H1 (cell line): Measurements from ENCODE around the gene ADIRF. TPM values are rescaled to one million over a fixed set of nuclear protein-coding genes. Genes with fewer than 3 reads are reported as not detected.
"Not testable (repeated sequence)": the region's sequence is repeated elsewhere in the genome, so short reads cannot be mapped to it uniquely, and the experiment has no call there.

Experiments
- CTCF ChIA-PET: fragments of 300-600 bp; sonication (Branson Sonifier 250); formaldehyde crosslinking; loops from one replicate; lab custom pipeline; 2021; ENCODE audit not compliant: partially characterized antibody; lab: Charles Lee
- POLR2A ChIA-PET: fragments of 300-600 bp; sonication (Branson Sonifier 250); formaldehyde crosslinking; loops from one replicate; lab custom pipeline; 2021; ENCODE audit warnings: inconsistent platforms; ENCODE audit not compliant: partially characterized antibody; lab: Charles Lee
- DNase-seq, 2 experiments: peaks; one replicate each; pipeline versions ENCODE4 v3.0.0 to v3.0.0-alpha.2; 2010 to 2022; ENCODE audit warnings: low spot score in 2 of 2, low read depth in 1 of 2, mixed read lengths in 1 of 2
- FAIRE-seq: peaks from 2 replicates; lab custom pipeline; 2011; peaks lifted over from hg19 to GRCh38; lab: Jason Lieb, UNC
- H2AFZ ChIP-seq: 2 replicates; pipeline ENCODE4 v1.8.1; 2012; ENCODE audit warnings: low read length, inconsistent platforms
- H2AK5ac ChIP-seq: 2 replicates; pipeline ENCODE4 v1.6.1; 2013; ENCODE audit warnings: low read depth, low read length
- H2BK120ac ChIP-seq: replicated peaks from 2 replicates; pipeline ENCODE3; 2013; ENCODE audit warnings: low read depth, low read length, inconsistent platforms
- H2BK12ac ChIP-seq: 2 replicates; pipeline ENCODE4 v1.6.1; 2013; ENCODE audit warnings: low read depth, low read length
- H2BK15ac ChIP-seq: 2 replicates; pipeline ENCODE4 v1.6.1; 2013; ENCODE audit warnings: low read length
- H2BK20ac ChIP-seq: 2 replicates; pipeline ENCODE4 v1.6.1; 2013; ENCODE audit warnings: low read length
- H2BK5ac ChIP-seq: 2 replicates; pipeline ENCODE4 v1.6.1; 2013; ENCODE audit warnings: low read depth, low read length
- H3K14ac ChIP-seq: 2 replicates; pipeline ENCODE4 v1.6.1; 2013; ENCODE audit warnings: inconsistent platforms; ENCODE audit not compliant: insufficient read length
- H3K18ac ChIP-seq: 2 replicates; pipeline ENCODE4 v1.6.1; 2013; ENCODE audit warnings: low read length; ENCODE audit errors: extremely low read depth
- H3K23ac ChIP-seq: 2 replicates; pipeline ENCODE4 v1.6.1; 2013; ENCODE audit warnings: inconsistent platforms; ENCODE audit not compliant: insufficient read length
- H3K23me2 ChIP-seq: 2 replicates; pipeline ENCODE4 v1.6.1; 2013; ENCODE audit warnings: low read depth, low read length
- H3K27ac ChIP-seq: 2 replicates; pipeline ENCODE4 v1.6.1; 2011; ENCODE audit warnings: low read depth, low read length, inconsistent platforms
- H3K27me3 ChIP-seq, 4 experiments: replicated peaks in 1 of 4; 1 replicate in 1 of 4; 2 replicates in 3 of 4; pipeline versions ENCODE4 v1.6.1 to v1.8.1; 2011 to 2013; ENCODE audit warnings: low read length in 3 of 4, mild to moderate bottlenecking in 3 of 4, inconsistent platforms in 2 of 4, mixed read lengths in 2 of 4, moderate library complexity in 1 of 4; ENCODE audit not compliant: control insufficient read depth in 3 of 4, insufficient read depth in 3 of 4; ENCODE audit errors: extremely low read depth in 1 of 4
- H3K36me3 ChIP-seq, 4 experiments: 2 replicates each; pipeline versions ENCODE4 v1.6.1 to v1.8.1; 2011 to 2013; ENCODE audit warnings: mild to moderate bottlenecking in 4 of 4, low read length in 3 of 4, moderate library complexity in 2 of 4, control low read depth in 1 of 4, inconsistent platforms in 1 of 4; ENCODE audit not compliant: insufficient read depth in 4 of 4, control insufficient read depth in 2 of 4
- H3K4ac ChIP-seq: replicated peaks from 2 replicates; pipeline ENCODE3; 2013; ENCODE audit warnings: low read length, low read depth, mixed read lengths, inconsistent platforms; ENCODE audit not compliant: insufficient read length
- H3K4me1 ChIP-seq, 4 experiments: replicated peaks in 1 of 4; 1 replicate in 1 of 4; 2 replicates in 3 of 4; pipeline versions ENCODE4 v1.6.1 to v1.8.1; 2011 to 2013; ENCODE audit warnings: low read length in 3 of 4, inconsistent platforms in 2 of 4, mixed read lengths in 1 of 4; ENCODE audit not compliant: insufficient read depth in 4 of 4, control insufficient read depth in 3 of 4
- H3K4me2 ChIP-seq, 2 experiments: 2 replicates each; pipeline versions ENCODE4 v1.6.1 to v1.8.1; 2011 to 2013; ENCODE audit warnings: low read depth in 2 of 2, low read length in 2 of 2, control low read depth in 1 of 2, inconsistent platforms in 1 of 2, mild to moderate bottlenecking in 1 of 2; ENCODE audit not compliant: insufficient read depth in 1 of 2
- H3K4me3 ChIP-seq, 4 experiments: fragments of 200-600, 300-600 bp in 1 of 4; sonication (generic), shearing (Covaris generic), sonication (Bioruptor Twin) in 1 of 4; 2 replicates each; pipeline versions ENCODE4 v1.5.1 to v1.8.1; 2011 to 2016; ENCODE audit warnings: low read length in 4 of 4, low read depth in 3 of 4, control low read depth in 2 of 4, inconsistent platforms in 2 of 4, mild to moderate bottlenecking in 2 of 4, mixed read lengths in 1 of 4, moderate library complexity in 1 of 4; ENCODE audit not compliant: insufficient read depth in 2 of 4; ENCODE audit errors: extremely low read depth in 1 of 4
- H3K56ac ChIP-seq: replicated peaks from 2 replicates; pipeline ENCODE3; 2013; ENCODE audit warnings: low read depth, mild to moderate bottlenecking, mixed read lengths, low read length, inconsistent platforms; ENCODE audit not compliant: insufficient read length
- H3K79me1 ChIP-seq: 2 replicates; pipeline ENCODE4 v1.6.1; 2013; ENCODE audit warnings: low read depth, low read length, control low read depth
- H3K79me2 ChIP-seq, 2 experiments: 2 replicates each; pipeline versions ENCODE4 v1.6.1 to v1.8.1; 2012 to 2013; ENCODE audit warnings: low read length in 2 of 2, mild to moderate bottlenecking in 2 of 2, inconsistent platforms in 1 of 2; ENCODE audit not compliant: insufficient read depth in 2 of 2, control insufficient read depth in 1 of 2
- H3K9ac ChIP-seq, 4 experiments: replicated peaks in 1 of 4; 1 replicate in 1 of 4; 2 replicates in 3 of 4; pipeline versions ENCODE4 v1.6.1 to v1.8.1; 2011 to 2013; ENCODE audit warnings: low read depth in 3 of 4, low read length in 3 of 4, control low read depth in 2 of 4, mild to moderate bottlenecking in 2 of 4, moderate library complexity in 2 of 4, inconsistent platforms in 1 of 4; ENCODE audit errors: extremely low read depth in 1 of 4
- H3K9me3 ChIP-seq, 2 experiments: 2 replicates each; pipeline versions ENCODE4 v1.6.1 to v1.8.1; 2012 to 2013; ENCODE audit warnings: mild to moderate bottlenecking in 2 of 2, moderate library complexity in 2 of 2, control low read depth in 1 of 2, inconsistent platforms in 1 of 2, low read depth in 1 of 2, low read length in 1 of 2, mixed read lengths in 1 of 2; ENCODE audit not compliant: insufficient read depth in 2 of 2
- H4K20me1 ChIP-seq, 2 experiments: replicated peaks in 1 of 2; 2 replicates each; pipeline versions ENCODE3 to v1.8.1; 2011 to 2013; ENCODE audit warnings: inconsistent platforms in 2 of 2, low read length in 2 of 2, mild to moderate bottlenecking in 1 of 2; ENCODE audit not compliant: insufficient read depth in 2 of 2, control insufficient read depth in 1 of 2
- H4K5ac ChIP-seq: 2 replicates; pipeline ENCODE4 v1.6.1; 2013; ENCODE audit warnings: low read length, low read depth, mixed read lengths, inconsistent platforms; ENCODE audit not compliant: insufficient read length
- H4K8ac ChIP-seq: 2 replicates; pipeline ENCODE4 v1.8.0; 2013; ENCODE audit warnings: mild to moderate bottlenecking, moderate library complexity, low read length, inconsistent platforms; ENCODE audit not compliant: insufficient read depth; ENCODE audit errors: extremely low read depth
- H4K91ac ChIP-seq: replicated peaks from 2 replicates; pipeline ENCODE3; 2013; ENCODE audit warnings: low read length, mixed read lengths, inconsistent platforms; ENCODE audit not compliant: insufficient read length
- WGBS, 2 experiments: shearing (Covaris generic) in 1 of 2; methylation state at CpG; one replicate each; pipeline versions ENCODE4 v1.1.6 to v1.1.7; 2013 to 2015; ENCODE audit warnings: low lambda C conversion rate in 2 of 2, mixed read lengths in 2 of 2, inconsistent platforms in 1 of 2, low coverage in 1 of 2, missing lambda C conversion rate in 1 of 2; ENCODE audit not compliant: insufficient replicate concordance in 2 of 2, insufficient coverage in 1 of 2, insufficient read length in 1 of 2; ENCODE audit errors: extremely low coverage in 1 of 2, missing lambda C conversion rate in 1 of 2; 5-methylcytosine and 5-hydroxymethylcytosine counted together
- polyA plus RNA-seq, 7 experiments: library from polyadenylated mRNA; depleted of rRNA in 3 of 7; stranded (reverse) in 5 of 7; unstranded in 2 of 7; fragments of >200 nt in 5 of 7; fragments of 200-250 nt in 2 of 7; gene quantifications; 1 replicate in 5 of 7; 2 replicates in 1 of 7; 4 replicates in 1 of 7; pipeline versions ENCODE4 v1.2.1 to v1.2.3, GENCODE V29; 2011 to 2013; ENCODE audit warnings: missing spikeins in 2 of 7, mixed read lengths in 2 of 7
- total RNA-seq: library from RNA; stranded (reverse); fragmentation: NEBNext Ultra II Directional; extraction: Animal tissue kit (Norgen Biotek cat#: 25700); gene quantifications from 2 replicates; pipeline ENCODE4 v1.2.1, GENCODE V29; 2021

Gene ADIRF
- total and polyA plus RNA-seq, 2 of the 8 experiments (the other 6 are each of a cell fraction or from before 2014, with no cell fraction given) = not detected

DNA sequence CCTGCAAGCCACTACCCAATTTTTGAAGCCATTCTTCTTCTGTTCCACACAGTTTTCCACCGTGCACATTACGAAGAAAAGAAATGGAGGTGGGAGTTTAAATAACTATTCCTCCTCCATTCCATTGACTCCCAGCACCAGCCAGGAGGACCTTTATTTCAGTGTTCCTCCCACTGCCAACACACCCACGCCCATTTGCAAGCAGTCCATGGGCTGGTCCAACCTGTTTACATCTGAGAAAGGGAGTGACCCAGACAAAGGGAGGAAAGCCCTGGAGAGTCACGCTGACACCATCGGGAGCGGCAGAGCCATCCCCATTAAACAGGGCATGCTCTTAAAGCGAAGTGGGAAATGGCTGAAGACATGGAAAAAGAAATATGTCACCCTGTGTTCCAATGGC is 40.0 kb downstream of the ADIRF start:
- H3K4me3 ChIP-seq, H2BK15ac ChIP-seq, H3K27ac ChIP-seq, H3K18ac ChIP-seq, H3K79me2 ChIP-seq, H3K4ac ChIP-seq, CTCF ChIA-PET, H3K9ac ChIP-seq, H2AK5ac ChIP-seq, H3K23ac ChIP-seq, DNase-seq, H2BK12ac ChIP-seq, H3K14ac ChIP-seq, H4K5ac ChIP-seq, H2BK120ac ChIP-seq, H3K4me2 ChIP-seq, POLR2A ChIA-PET, H3K56ac ChIP-seq, H4K8ac ChIP-seq, H4K91ac ChIP-seq, H3K79me1 ChIP-seq, H3K36me3 ChIP-seq, H3K4me1 ChIP-seq, FAIRE-seq, H2BK20ac ChIP-seq, H3K9me3 ChIP-seq, H3K23me2 ChIP-seq, H2BK5ac ChIP-seq, H4K20me1 ChIP-seq, H3K27me3 ChIP-seq, H2AFZ ChIP-seq: not testable (repeated sequence)
- 93% methylated on average over 6 of the region's 7 CpGs; no CpG with 5 or more reads in 1 of the 2 experiments for WGBS, 2 experiments

DNA sequence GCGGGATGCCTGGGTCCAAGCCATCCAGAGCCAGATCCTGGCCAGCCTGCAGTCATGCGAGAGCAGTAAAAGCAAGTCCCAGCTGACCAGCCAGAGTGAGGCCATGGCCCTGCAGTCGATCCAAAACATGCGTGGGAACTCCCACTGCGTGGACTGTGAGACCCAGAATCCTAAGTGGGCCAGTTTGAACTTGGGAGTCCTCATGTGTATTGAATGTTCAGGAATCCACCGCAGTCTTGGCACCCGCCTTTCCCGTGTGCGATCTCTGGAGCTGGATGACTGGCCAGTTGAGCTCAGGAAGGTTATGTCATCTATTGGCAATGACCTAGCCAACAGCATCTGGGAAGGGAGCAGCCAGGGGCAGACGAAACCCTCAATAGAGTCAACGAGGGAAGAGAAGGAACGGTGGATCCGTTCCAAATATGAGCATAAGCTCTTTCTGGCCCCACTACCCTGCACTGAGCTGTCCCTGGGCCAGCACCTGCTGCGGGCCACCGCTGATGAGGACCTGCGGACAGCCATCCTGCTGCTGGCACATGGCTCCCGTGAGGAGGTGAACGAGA is 40.9 kb downstream of the ADIRF start:
- H3K23ac ChIP-seq, H4K5ac ChIP-seq, CTCF ChIA-PET, H2BK5ac ChIP-seq, DNase-seq, H3K56ac ChIP-seq, H2BK120ac ChIP-seq, H3K4me1 ChIP-seq, H4K20me1 ChIP-seq, H3K79me2 ChIP-seq, H2AK5ac ChIP-seq, H3K9ac ChIP-seq, H3K79me1 ChIP-seq, H3K27me3 ChIP-seq, H3K4ac ChIP-seq, H4K91ac ChIP-seq, H3K4me3 ChIP-seq, H2BK15ac ChIP-seq, H3K4me2 ChIP-seq, H3K18ac ChIP-seq, H2BK20ac ChIP-seq, H4K8ac ChIP-seq, H2BK12ac ChIP-seq, H3K23me2 ChIP-seq, FAIRE-seq, H3K9me3 ChIP-seq, H3K36me3 ChIP-seq, H2AFZ ChIP-seq, H3K27ac ChIP-seq, H3K14ac ChIP-seq, POLR2A ChIA-PET: not testable (repeated sequence)
- WGBS, 2 experiments = 93% methylated on average over 15 of the region's 18 CpGs; no CpG with 5 or more reads in 1 of the 2 experiments
